ENCODE measurements around the gene ZNF692.

Gene ZNF692

DNA sequence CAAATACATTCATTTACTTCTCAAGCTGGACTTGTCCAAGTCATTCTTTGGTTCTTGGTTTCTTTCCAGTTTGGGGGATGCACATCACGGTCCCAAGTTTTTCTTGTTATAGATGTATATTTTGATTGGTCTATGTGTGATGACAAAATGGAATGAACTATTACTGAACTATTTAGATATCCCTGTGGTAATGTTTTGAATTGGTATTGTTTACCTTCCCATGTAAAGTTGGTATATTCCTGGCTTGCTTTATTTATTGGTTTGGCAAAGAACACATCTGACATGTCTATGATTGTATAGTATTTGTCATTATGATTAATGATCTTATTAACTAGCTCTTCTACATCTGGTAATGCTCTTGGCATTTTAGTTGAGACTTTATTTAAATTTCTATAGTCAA, 22.4 kb upstream of the ZNF692 start:
- DNase-seq (ENCODE audit: low read depth in 2 of 2): no peak

DNA sequence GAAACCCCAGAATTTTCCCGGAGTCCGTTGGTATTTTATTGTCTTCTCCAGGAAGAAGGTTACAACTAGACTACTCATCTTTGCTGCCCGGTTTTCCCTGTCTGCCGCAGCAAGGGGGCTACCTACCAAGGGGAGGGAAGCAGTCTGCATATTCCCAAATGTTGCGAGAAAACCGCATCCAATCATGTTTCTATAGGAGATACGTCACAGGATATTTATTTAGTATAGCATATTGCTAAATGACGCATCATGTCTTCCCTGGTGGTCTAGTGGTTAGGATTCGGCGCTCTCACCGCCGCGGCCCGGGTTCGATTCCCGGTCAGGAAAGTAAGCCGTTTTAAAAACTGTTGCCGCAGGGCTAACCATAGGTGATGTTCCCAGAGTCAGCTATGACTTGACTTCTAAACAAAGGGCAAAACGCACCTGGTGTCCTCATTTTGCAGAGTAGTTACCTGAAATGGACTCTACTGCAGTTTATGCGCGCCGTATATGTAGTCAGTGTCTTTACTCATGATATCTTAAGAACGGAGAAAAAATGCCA, 15.2 kb upstream of the ZNF692 start:
- peak in 1 of 2 experiments; percentile 79 for DNase-seq (ENCODE audit: low read depth in 2 of 2)

DNA sequence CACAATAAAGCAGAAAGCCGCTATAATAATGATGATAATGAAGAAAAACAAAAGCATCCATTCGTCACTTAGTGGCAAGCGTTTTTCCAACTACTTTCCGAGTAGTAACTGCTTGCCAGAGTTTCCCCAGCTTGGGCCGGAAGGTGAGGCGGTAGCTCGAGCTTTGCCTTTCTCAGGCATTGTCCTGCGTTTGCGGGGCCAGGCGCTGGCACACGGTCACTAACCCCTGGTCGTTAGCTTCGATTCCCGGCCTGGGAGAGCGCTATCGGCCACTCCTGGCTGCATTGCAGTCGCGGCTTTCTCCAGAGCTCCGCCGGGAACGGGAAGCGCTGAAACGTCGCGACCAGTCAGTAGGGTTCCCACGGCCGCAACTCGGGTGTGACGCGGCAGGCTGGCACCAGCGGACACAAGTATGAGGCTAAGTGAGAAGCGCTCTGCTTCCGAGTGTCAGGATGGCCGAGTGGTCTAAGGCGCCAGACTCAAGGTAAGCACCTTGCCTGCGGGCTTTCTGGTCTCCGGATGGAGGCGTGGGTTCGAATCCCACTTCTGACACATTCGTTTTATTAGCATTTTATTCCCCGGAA, 14.6 kb upstream of the ZNF692 start:
- peak; percentile 93 to 94 for DNase-seq (ENCODE audit: low read depth in 2 of 2)

GRCh38 chr1:248872752-248873408, 14.0 kb upstream of the ZNF692 start:
- DNase-seq (ENCODE audit: low read depth in 2 of 2): peak in 1 of 2 experiments; percentile 21

DNA sequence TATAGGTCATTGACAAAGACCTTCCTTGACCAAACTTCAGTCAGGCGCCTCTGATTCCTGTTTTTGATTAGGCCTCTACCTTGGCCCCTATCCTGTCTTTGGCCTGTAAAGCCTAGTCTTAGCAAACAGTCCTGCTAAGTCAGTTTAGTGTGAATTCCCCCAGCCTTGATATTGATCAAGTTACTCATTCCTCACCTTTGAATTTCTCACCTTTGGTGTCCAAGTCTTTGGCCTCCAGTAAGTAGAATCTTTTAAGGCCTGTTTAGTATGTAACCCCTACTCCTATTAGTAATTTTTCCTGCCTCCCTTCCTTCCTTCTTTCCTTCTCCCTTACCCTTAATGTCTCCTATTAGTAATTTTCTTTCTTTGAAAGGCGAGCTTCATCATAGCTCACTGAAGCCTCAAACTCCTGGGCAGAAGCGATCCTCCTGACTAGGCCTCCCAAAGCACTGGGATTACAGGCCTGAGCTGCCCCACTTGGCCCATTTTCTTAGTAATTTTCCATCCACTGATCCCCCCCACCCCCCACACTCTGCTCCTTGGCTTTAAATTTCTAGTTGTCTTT, 13.0 kb upstream of the ZNF692 start:
- no peak for DNase-seq (ENCODE audit: low read depth in 2 of 2)

DNA sequence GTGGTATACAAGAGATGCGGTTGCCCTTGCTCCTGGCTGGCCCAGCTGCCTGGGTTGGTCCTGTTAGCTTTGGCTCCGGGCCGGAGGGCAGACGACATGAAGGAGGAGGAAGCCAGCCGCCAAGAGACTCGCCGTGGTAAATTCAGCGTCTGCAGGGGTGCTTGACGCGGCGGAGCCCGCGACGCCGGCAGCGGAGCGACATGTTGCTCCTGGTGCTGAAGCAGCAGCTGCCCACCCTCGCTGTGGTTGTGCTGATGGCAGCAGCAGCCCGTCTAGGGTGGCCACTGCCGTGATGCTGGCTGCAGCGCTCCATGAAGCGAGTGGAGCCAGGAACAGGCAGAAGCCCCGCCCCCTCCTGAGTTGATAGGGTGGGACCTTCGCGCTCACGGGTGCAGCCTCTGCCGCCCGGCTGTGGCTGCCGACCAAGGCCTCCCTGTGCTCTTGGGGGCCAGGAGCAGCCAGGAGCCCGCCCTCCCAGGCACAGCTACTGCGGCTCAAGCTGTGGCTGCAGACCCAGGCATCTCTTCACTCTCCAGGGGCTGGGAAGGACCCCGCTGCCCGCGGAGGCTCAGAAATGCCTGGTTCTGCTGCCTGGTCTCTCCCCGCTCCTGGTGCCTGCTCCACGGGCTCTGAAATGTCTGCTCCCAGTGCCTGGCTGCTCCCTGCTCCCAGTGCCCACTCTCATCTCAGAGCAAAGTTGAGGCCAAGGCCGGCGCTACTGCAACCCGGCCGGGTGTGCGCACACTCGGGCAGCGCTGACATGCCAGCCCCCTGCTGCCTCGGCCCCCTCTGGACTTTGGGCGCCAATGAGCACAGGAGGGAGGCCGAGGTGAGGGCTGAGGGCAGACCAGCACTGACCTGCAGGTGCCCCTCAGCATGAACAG, 4.4 kb upstream of the ZNF692 start:
- peak; percentile 35 to 39 for DNase-seq (ENCODE audit: low read depth in 2 of 2)

DNA sequence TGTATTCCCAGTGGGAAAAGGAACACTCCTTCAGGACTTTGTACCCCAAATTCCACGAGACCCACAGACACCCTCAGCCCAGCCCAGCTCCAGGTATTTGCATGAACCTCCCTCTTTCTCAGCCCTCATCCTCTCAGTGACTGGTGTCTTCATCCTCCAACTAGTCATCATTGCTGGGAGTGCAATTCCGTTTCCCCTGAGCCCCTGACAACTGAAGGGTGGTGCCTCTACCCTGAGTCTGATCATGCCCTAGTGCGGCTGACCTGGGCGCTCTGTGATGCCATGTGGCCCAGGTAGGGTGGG, 3.8 kb upstream of the ZNF692 start:
- DNase-seq (ENCODE audit: low read depth in 2 of 2): no peak

DNA sequence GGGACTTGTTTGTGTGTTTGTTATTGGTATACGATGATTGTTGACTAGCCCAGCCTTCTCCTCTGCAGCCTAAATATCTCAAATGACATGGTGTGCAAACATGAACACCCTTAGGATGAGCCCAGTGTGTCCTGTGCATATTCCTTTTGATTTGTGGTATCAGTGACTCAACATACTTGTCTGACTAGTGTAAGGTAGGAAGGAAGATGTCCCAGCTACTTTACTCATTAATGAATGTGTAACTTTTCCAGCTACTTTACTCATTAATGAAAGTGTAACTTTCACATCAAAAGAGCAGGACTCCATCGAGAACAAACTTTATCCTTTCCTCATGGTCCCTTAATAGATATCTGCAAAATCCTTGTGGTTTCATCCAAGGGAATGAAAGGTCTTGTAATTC, 2.7 kb upstream of the ZNF692 start:
- no peak for DNase-seq (ENCODE audit: low read depth in 2 of 2)

DNA sequence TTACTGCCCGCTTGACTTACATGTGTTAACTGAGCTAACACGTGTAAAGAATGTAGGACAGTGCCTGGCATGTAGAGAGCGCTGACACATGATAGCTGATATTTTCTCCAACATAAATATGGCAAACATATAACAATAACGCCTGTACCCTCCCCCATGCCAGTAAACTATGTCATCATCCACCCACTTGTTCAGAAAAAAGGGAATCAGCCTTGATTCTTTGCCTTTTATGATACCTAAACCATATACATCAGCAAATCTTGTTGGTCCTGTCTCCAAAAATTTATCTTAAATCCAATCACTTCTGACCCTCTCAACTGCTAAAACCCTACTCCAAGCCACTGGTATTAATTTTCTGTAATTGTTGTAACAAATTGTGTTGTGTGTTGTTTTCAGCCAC, 1.1 kb upstream of the ZNF692 start:
- DNase-seq (ENCODE audit: low read depth in 2 of 2): no peak

DNA sequence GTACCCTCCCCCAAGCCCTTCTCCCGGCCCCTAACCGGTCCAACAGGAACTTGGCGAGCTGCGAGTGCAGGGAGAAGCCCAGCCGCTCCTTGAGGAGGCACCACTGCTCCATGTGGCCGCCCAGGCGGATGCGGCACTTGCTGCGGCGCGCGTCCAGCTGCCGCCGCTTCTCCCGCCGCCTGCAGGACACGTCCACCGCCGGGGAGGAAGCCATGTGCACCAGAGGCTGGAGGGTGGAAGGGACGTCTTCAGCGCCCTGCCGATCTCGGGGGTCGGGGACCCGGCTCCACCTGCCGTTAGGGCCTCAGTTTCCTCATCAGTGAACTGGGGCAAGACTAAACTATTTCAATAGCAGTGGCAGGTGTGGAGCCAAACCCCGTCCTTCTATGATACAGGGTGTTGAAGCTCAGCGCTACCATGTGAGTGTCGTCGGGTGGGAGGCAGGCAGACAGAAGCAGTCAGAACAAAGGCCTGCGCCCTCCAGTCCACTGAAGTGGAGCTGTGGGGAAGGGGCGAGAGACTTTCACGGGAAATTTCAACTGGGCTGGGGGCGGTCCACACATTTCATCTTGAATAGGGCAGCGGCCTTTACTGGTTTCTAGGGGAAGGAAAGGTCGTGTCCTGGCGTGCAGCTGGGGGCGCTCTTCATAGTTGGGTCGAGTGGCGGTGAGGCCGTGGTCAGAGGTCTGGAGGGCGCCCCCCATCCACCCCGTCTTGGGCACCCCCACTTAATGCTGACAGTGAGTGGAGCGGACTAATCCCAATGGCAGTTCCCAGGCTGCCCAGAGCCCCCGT, 592 bp downstream of the ZNF692 start:
- no peak for DNase-seq (ENCODE audit: low read depth in 2 of 2)

DNA sequence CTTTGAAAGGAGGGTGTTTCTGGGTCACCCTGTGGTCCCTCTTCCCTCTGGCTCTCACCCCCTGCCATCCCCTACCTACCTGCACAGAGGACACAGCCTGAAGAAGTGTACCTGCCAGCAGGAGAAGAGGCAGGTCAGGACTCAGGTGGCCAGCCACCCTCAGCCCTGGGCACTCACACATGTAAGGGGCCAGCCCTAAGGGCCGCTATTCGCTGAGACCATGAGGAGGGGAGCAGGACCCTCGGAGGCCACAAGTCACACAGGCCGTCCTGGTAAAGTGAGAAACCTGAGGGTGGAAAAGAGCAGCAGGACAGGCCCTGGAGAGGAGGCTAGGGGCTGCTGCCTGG, 1.2 kb downstream of the ZNF692 start:
- DNase-seq (ENCODE audit: low read depth in 2 of 2): no peak

GRCh38 chr1:248857201-248857600, 1.7 kb downstream of the ZNF692 start:
- DNase-seq (ENCODE audit: low read depth in 2 of 2): no peak

DNA sequence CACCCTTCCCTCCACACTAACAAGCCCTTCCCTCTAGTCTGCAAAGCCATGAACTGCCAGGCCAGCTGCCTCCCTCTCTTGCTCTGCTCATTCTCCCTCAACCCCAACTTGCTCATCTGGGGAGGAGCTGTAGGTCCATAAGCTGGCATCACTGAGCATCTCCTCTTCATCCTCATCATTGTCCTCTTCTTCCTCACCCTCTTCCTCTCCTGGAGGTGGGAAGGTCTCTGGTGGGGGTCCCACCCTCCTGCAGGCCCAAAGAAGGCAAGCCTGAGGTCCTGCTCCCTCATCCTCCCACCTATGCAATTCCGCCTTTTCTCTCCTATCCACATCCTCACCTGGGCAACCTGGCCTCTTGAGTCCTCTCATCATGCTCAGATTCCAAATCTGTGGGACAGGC, 2.7 kb downstream of the ZNF692 start:
- DNase-seq (ENCODE audit: low read depth in 2 of 2): no peak

GRCh38 chr1:248855580-248855979, 3.3 kb downstream of the ZNF692 start:
- no peak for DNase-seq (ENCODE audit: low read depth in 2 of 2)

GRCh38 chr1:248853663-248854375, 5.1 kb downstream of the ZNF692 start:
- DNase-seq (ENCODE audit: low read depth in 2 of 2): no peak

- DNase-seq (ENCODE audit: low read depth in 2 of 2): no peak
Observed at GRCh38 chr1:248852481-248853405, 6.1 kb downstream of the ZNF692 start.

DNA sequence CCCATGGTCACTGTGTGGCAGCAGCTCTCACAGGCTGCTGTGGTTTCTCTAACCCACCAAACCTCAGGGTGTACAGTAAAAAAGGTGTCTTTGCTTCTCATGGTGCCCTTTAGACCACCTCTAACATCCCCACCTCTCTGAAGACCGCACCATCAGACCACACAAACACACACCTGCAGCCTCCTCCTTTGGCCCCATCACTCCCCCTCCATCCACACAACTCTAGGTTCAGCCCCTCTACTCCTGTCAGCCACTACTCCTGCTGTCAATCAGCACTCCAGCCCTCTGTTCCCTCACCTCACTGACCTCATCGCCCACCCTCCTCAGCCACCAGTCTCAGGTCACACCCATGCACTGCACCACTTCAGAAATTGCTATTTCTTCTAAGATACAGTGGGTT, 7.5 kb downstream of the ZNF692 start:
- no peak for DNase-seq (ENCODE audit: low read depth in 2 of 2)

DNA sequence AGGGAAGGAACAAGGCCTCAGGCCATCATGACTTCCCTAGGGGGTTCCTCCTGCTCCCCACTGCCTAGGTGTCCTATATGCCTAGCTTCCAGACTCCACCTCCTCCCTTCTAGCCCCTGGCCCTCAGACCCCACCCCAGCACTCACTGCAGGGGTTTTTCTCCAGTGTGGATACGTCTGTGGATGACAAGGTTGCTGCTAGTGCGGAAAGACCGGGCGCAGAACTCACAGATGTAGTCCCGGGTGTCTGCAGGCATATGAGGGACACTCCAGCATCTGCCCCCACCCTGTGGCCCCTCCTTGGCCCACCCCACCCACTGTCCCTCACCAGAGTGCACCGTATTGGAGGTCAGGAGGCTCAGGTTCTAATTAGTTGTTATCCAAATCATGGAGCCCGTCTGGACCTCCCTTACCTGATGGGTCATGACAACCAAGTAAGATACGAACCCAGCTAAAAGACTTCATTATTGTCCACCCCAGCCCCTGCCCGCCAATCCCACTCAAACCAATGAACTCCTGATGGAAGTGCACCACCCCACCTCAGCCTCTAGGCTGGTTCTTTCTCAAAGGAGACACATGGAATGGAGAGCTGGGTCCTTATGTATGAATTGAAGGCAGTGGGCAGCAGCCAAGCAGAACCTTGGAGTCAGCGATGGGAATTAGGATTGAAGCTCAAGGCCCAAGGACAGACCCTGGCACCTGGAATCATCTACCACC, 8.2 kb downstream of the ZNF692 start:
- DNase-seq (ENCODE audit: low read depth in 2 of 2): no peak

GRCh38 chr1:248850124-248850523, 8.8 kb downstream of the ZNF692 start:
- DNase-seq (ENCODE audit: low read depth in 2 of 2): no peak

All from fibroblast of skin of left quadriceps (primary cell).